Choroid plexus epithelial cell (primary cell): ENCODE measurements around the gene XPO5.

Source experiments
- DNase-seq: peaks from one replicate; pipeline ENCODE4 v3.0.0-alpha.2; 2010; ENCODE audit warnings: low read depth
- H3K4me3 ChIP-seq: 2 replicates; pipeline ENCODE4 v1.5.1; 2011; ENCODE audit warnings: low read depth, mild to moderate bottlenecking, control low read depth, low read length, moderate library complexity
- CTCF ChIP-seq: conservative IDR thresholded peaks from 2 replicates; pipeline ENCODE4 v1.5.1; 2011; ENCODE audit warnings: low read depth, mild to moderate bottlenecking, control low read depth, inconsistent platforms, low read length, moderate library complexity

XPO5 gene

GRCh38 chr6:43478008-43478372 lies 97.8 kb downstream of the XPO5 start:
- peak overlapping the region; percentile 74 for H3K4me3 ChIP-seq
- DNase-seq = no peak
- TF ChIP-seq CTCF = no peak

- peak; percentile 82 for DNase-seq
- H3K4me3 ChIP-seq = peak within 1 kb of the TSS; percentile 74
- no peak for TF ChIP-seq CTCF
Measured at GRCh38 chr6:43477235-43478007, 98.4 kb downstream of the XPO5 start, which contains the start of gene TJAP1. TSS of gene TJAP1 (plus strand) at chr6:43477570. CDS start at chr6:43499002, 21,432 bp downstream.

DNA sequence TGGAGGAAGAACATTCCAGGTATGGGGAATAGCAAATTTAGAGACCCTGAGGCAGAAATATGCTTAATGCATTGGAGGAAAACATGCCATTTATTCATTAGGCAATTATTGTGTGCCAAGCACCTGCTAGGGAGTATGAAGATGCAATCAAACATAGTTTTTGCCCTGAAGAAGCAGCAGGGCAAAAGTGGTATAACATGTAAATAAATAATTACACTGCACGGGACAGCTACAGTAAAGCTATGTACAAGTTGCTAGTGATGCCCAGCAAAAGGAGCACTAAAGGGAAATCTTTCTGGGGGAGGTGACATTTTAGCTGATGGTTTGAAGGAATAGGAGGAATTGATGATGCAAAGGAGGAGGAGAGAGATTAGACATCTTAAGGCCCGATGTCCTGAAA lies 99.1 kb downstream of the XPO5 start:
- no peak for TF ChIP-seq CTCF
- peak overlapping the region; percentile 74 for H3K4me3 ChIP-seq
- no peak for DNase-seq

DNA sequence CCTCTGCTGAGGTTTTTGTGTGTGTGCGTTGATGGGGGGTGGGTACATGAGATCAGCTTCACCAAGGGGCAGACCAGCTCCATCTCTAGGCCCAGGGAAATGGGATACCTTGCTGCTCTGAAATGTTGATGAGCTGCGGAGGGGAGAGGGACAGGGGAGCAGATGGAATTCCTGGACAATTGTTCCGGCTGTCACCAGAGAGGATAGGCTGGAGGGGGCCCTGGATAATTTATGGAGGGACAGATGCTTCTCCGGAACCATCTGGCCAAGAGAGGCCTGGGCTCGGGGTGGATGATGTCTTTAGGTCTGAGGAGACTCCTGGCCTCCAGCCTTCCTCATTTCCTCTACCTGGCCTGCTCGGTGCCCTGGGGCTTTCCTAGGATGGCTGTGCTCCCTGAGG lies 100.3 kb downstream of the XPO5 start:
- no peak for DNase-seq
- H3K4me3 ChIP-seq = no peak overlapping the region
- TF ChIP-seq CTCF = no peak

DNA sequence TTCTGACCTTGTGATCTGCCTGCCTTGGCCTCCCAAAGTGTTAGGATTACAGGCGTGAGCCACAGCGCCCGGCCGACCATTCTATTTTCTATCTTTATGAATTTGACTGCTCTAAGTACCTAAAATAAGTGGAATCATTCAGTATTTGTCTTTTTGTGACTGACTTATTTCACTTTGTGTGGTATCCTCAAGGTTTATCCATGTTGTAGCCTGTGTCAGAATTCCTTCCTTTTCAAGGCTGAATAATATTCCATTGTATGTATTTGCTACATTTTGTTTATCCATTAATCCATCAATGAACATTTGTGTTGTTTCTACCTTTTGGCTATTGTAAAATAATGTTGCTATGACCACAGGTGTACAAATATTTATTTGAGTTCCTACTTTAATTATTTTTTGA lies 103.3 kb downstream of the XPO5 start:
- H3K4me3 ChIP-seq = no peak overlapping the region
- DNase-seq = no peak
- no peak for TF ChIP-seq CTCF
